HepG2 (cell line): ENCODE measurements around the gene CMTM5. TPM values are rescaled to one million over a fixed set of nuclear protein-coding genes. Genes with fewer than 3 reads are reported as not detected.

Experiments used
- ATAC-seq: fragments of 200-7000 bp; cut with Tn5 transposase; 3 replicates; pipeline ENCODE4 v1.9.1; 2020; ENCODE audit warnings: mild to moderate bottlenecking, moderate library complexity
- BruUV-seq: library from RNA; stranded (reverse); fragments of 400-500 nt; replicated peaks from 2 replicates; lab custom pipeline; 2021; lab: Mats Ljungman, UMichigan
- CTCF ChIA-PET: fragments of 300-600 bp; formaldehyde crosslinking; extraction: SDS; loops from one replicate; lab custom pipeline; 2021; ENCODE audit warnings: low total read pairs, inconsistent platforms, low intra/inter-chr PET ratio; lab: Yijun Ruan, JAX
- POLR2A ChIA-PET: fragments of 350-600 bp; sonication (Branson Sonifier 250); formaldehyde crosslinking; loops from one replicate; lab custom pipeline; 2020; ENCODE audit warnings: antibody characterized with exemption, inconsistent platforms; lab: Yijun Ruan, JAX
- DNase-seq: peaks from one replicate; pipeline ENCODE4 v3.0.0-alpha.2; 2015; ENCODE audit warnings: low spot score
- FAIRE-seq: peaks from 3 replicates; lab custom pipeline; 2011; peaks lifted over from hg19 to GRCh38; lab: Jason Lieb, UNC
- H2AFZ ChIP-seq: one replicate; pipeline ENCODE4 v1.6.1; 2011; ENCODE audit warnings: low read length, inconsistent platforms
- H3K27ac ChIP-seq: fragments of 300-600 bp; 3 replicates; pipeline ENCODE4 v1.8.0; 2011; ENCODE audit warnings: mixed run types, mild to moderate bottlenecking, mixed read lengths, low read length, inconsistent platforms; ENCODE audit not compliant: insufficient read depth; ENCODE audit errors: extremely low read length
- H3K27me3 ChIP-seq, 2 experiments: fragments of 200-600 bp in 1 of 2; 2 replicates in 1 of 2; 3 replicates in 1 of 2; pipeline versions ENCODE4 v1.6.0 to v1.8.0; 2011; ENCODE audit warnings: low read length in 2 of 2, mild to moderate bottlenecking in 2 of 2, moderate library complexity in 2 of 2, inconsistent platforms in 1 of 2; ENCODE audit not compliant: insufficient read depth in 2 of 2, control insufficient read depth in 1 of 2
- H3K36me3 ChIP-seq, 2 experiments: fragments of 200-600 bp in 1 of 2; replicated peaks in 1 of 2; 2 replicates in 1 of 2; 3 replicates in 1 of 2; pipeline versions ENCODE4 v1.5.1 to v1.8.0; 2011; ENCODE audit warnings: low read length in 2 of 2, inconsistent platforms in 1 of 2; ENCODE audit not compliant: insufficient read depth in 2 of 2, control insufficient read depth in 1 of 2
- H3K4me1 ChIP-seq: 2 replicates; pipeline ENCODE4 v1.5.1; 2012; ENCODE audit warnings: low read length, inconsistent platforms; ENCODE audit not compliant: insufficient read depth
- H3K4me2 ChIP-seq: 2 replicates; pipeline ENCODE4 v1.6.0; 2011; ENCODE audit warnings: low read depth, low read length, inconsistent platforms
- H3K4me3 ChIP-seq, 3 experiments: fragments of 200-600 bp in 1 of 3; sonication (generic), shearing (Covaris generic) in 1 of 3; replicated peaks in 1 of 3; 2 replicates each; pipeline ENCODE4 v1.5.1; 2011 to 2016; ENCODE audit warnings: low read length in 3 of 3, inconsistent platforms in 2 of 3, low read depth in 2 of 3, mild to moderate bottlenecking in 2 of 3, control low read depth in 1 of 3, mixed read lengths in 1 of 3; ENCODE audit not compliant: insufficient read depth in 1 of 3
- H3K79me2 ChIP-seq: one replicate; pipeline ENCODE4 v1.6.1; 2011; ENCODE audit warnings: low read length, inconsistent platforms; ENCODE audit not compliant: insufficient read depth
- H3K9ac ChIP-seq: 2 replicates; pipeline ENCODE4 v1.6.0; 2011; ENCODE audit warnings: mild to moderate bottlenecking, low read depth, low read length, inconsistent platforms; ENCODE audit not compliant: insufficient read depth
- H3K9me3 ChIP-seq: 2 replicates; pipeline ENCODE4 v1.5.1; 2012; ENCODE audit warnings: mild to moderate bottlenecking, low read length
- H4K20me1 ChIP-seq: 2 replicates; pipeline ENCODE4 v1.6.0; 2011; ENCODE audit warnings: inconsistent platforms, mild to moderate bottlenecking, low read length, moderate library complexity; ENCODE audit not compliant: insufficient read depth
- ARNT2 ChIP-seq: sonication (generic); formaldehyde crosslinking; IDR thresholded peaks from 2 replicates; pipeline ENCODE4 v1.8.0; 2022; ENCODE audit warnings: mild to moderate bottlenecking, low read depth, missing genetic modification reagents, moderate library complexity
- CENPT ChIP-seq: sonication (generic); formaldehyde crosslinking; IDR thresholded peaks from 2 replicates; pipeline ENCODE4 v1.8.0; 2022; ENCODE audit warnings: low read depth, mild to moderate bottlenecking, moderate library complexity, missing genetic modification reagents
- E2F2 ChIP-seq: sonication (generic); formaldehyde crosslinking; IDR thresholded peaks from 2 replicates; pipeline ENCODE4 v1.4.0; 2020; ENCODE audit warnings: missing genetic modification reagents, borderline replicate concordance
- KAT2B ChIP-seq: fragments of 150-350 bp; IDR thresholded peaks from 2 replicates; pipeline ENCODE4 v1.6.1; 2014; ENCODE audit warnings: low read depth, low read length, borderline replicate concordance
- KDM4B ChIP-seq: sonication (generic); formaldehyde crosslinking; IDR thresholded peaks from 2 replicates; pipeline ENCODE4 v1.4.0; 2020; ENCODE audit warnings: missing genetic modification reagents
- MED1 ChIP-seq: sonication (generic); formaldehyde crosslinking; IDR thresholded peaks from 2 replicates; pipeline ENCODE4 v1.4.0; 2020; ENCODE audit warnings: missing genetic modification reagents
- MTF1 ChIP-seq: sonication (generic); formaldehyde crosslinking; IDR thresholded peaks from 2 replicates; pipeline ENCODE4 v1.5.0; 2020; ENCODE audit warnings: missing genetic modification reagents
- PBX2 ChIP-seq: IDR thresholded peaks from 2 replicates; pipeline ENCODE4 v1.6.1; 2016; ENCODE audit warnings: control low read depth
- SIX4 ChIP-seq: sonication (generic); formaldehyde crosslinking; IDR thresholded peaks from 2 replicates; pipeline ENCODE4 v1.4.0; 2020; ENCODE audit warnings: missing genetic modification reagents
- SOX13 ChIP-seq, 3 experiments: fragments of 450-650 bp in 1 of 3; sonication (generic) in 1 of 3; formaldehyde crosslinking in 1 of 3; IDR thresholded peaks in 2 of 3; conservative IDR thresholded peaks in 1 of 3; 2 replicates each; pipeline versions ENCODE4 v1.5.0 to v1.6.1; 2016 to 2020; ENCODE audit warnings: antibody characterized with exemption in 1 of 3, mild to moderate bottlenecking in 1 of 3, missing compliant biosample characterization in 1 of 3, missing genetic modification reagents in 1 of 3, moderate library complexity in 1 of 3
- TOE1 ChIP-seq: sonication (generic); formaldehyde crosslinking; IDR thresholded peaks from 2 replicates; pipeline ENCODE4 v1.4.0; 2020; ENCODE audit warnings: mild to moderate bottlenecking, missing genetic modification reagents
- YEATS2 ChIP-seq: sonication (generic); formaldehyde crosslinking; IDR thresholded peaks from 2 replicates; pipeline ENCODE4 v1.4.0; 2020; ENCODE audit warnings: missing genetic modification reagents, borderline replicate concordance
- ZFYVE20 ChIP-seq: sonication (generic); formaldehyde crosslinking; IDR thresholded peaks from 2 replicates; pipeline ENCODE4 v1.8.0; 2023; ENCODE audit warnings: low read depth, mild to moderate bottlenecking, moderate library complexity, missing genetic modification reagents, borderline replicate concordance
- ZNF10 ChIP-seq: sonication (generic); formaldehyde crosslinking; IDR thresholded peaks from 2 replicates; pipeline ENCODE4 v1.4.0; 2020; ENCODE audit warnings: mild to moderate bottlenecking, low read depth, missing genetic modification reagents, borderline replicate concordance
- ZNF44 ChIP-seq: sonication (generic); formaldehyde crosslinking; IDR thresholded peaks from 2 replicates; pipeline ENCODE4 v1.5.1; 2020; ENCODE audit warnings: mild to moderate bottlenecking, missing genetic modification reagents
- ZNF501 ChIP-seq: sonication (generic); formaldehyde crosslinking; IDR thresholded peaks from 2 replicates; pipeline ENCODE4 v1.5.1; 2020; ENCODE audit warnings: mild to moderate bottlenecking, moderate library complexity, missing genetic modification reagents
- ZNF543 ChIP-seq: sonication (generic); formaldehyde crosslinking; IDR thresholded peaks from 2 replicates; pipeline ENCODE4 v1.4.0; 2020; ENCODE audit warnings: mild to moderate bottlenecking, missing genetic modification reagents
- ZNF772 ChIP-seq: sonication (generic); formaldehyde crosslinking; IDR thresholded peaks from 2 replicates; pipeline ENCODE4 v1.5.0; 2020; ENCODE audit warnings: mild to moderate bottlenecking, missing genetic modification reagents
- WGBS: methylation state at CpG from one replicate; pipeline ENCODE4 v1.1.6; 2017; ENCODE audit warnings: low lambda C conversion rate; 5-methylcytosine and 5-hydroxymethylcytosine counted together
- in situ Hi-C: cut with HindIII; loops from 2 replicates; pipeline ENCODE4 v1.10.0; 2017; ENCODE audit warnings: low pct_unique_long_range_greater_than_20kb; ENCODE audit not compliant: extremely low pct_ligation_motif_present
- intact Hi-C: fragments of 100-400 bp; cut with micrococcal nuclease; formaldehyde crosslinking; loops from one replicate; pipeline ENCODE4 v1.10.0; 2022; ENCODE audit not compliant: unreplicated experiment
- polyA plus RNA-seq, 8 experiments: library from polyadenylated mRNA; depleted of rRNA in 3 of 8; stranded (reverse) in 7 of 8; unstranded in 1 of 8; fragments of >200 nt; fragmentation: Illumina TruSeq in 4 of 8; extraction: Trizol in 4 of 8; gene quantifications; 2 replicates each; pipeline versions ENCODE4 v1.2.1 to v1.2.3, GENCODE V29; 2011 to 2016; ENCODE audit warnings: low read depth in 4 of 8, missing spikeins in 1 of 8, mixed read lengths in 1 of 8; ENCODE audit not compliant: insufficient read depth in 1 of 8
- total RNA-seq, 5 experiments: library from RNA; depleted of rRNA; stranded (reverse); fragments of >200 nt; fragmentation: Illumina TruSeq; extraction: Trizol; gene quantifications; 2 replicates each; pipeline ENCODE4 v1.2.3, GENCODE V29; 2016; ENCODE audit warnings: low read depth in 1 of 5

The CMTM5 gene
- total and polyA plus RNA-seq, 2 of the 13 experiments (the other 11 are each of a cell fraction or from before 2014, with no cell fraction given) = not detected

- POLR2A ChIA-PET = no interaction called here
- no peak overlapping the region for H3K27ac ChIP-seq
- BruUV-seq = no TSS peak
- no peaks in the 10 kb centered on the region for H3K4me1 ChIP-seq
- CTCF ChIA-PET = no interaction called here
- FAIRE-seq = no peak
- WGBS = 32% methylated on average over 34 of the region's 34 CpGs
- H3K79me2 ChIP-seq = no peaks in the 10 kb centered on the region
- H3K4me3 ChIP-seq = no peak overlapping the region
- in situ Hi-C loops (no loop called here), intact Hi-C loops (no loop called here)
- H2AFZ ChIP-seq = no peak overlapping the region
- H4K20me1 ChIP-seq = no peaks in the 10 kb centered on the region
- ATAC-seq = peak; percentile 5
- H3K9ac ChIP-seq = no peak overlapping the region
- no peaks in the 10 kb centered on the region for H3K36me3 ChIP-seq
- no peaks in the 10 kb centered on the region for H3K9me3 ChIP-seq
- no peak overlapping the region for H3K4me2 ChIP-seq
- no peak for DNase-seq
- peaks cover 38 to 94% of the 10 kb centered on the region in 2 experiments for H3K27me3 ChIP-seq
- TF ChIP-seq MTF1 (CRISPR knock-in tag) (no peak), ZNF10 (CRISPR knock-in tag) (no peak), KDM4B (CRISPR knock-in tag) (no peak), YEATS2 (no peak), KAT2B (no peak), MED1 (no peak), SOX13 (IDR thresholded peaks at IDR 0.05) (no peak), SOX13 (CRISPR knock-in tag; conservative IDR thresholded peaks at IDR 0.05 in 1 of 2, IDR thresholded peaks at IDR 0.05 in 1 of 2) (no peak), SIX4 (CRISPR knock-in tag) (no peak), ZFYVE20 (CRISPR knock-in tag) (no peak), TOE1 (CRISPR knock-in tag) (no peak), ZNF44 (CRISPR knock-in tag) (no peak), CENPT (CRISPR knock-in tag) (no peak), ZNF501 (CRISPR knock-in tag) (no peak), ZNF543 (CRISPR knock-in tag) (no peak), ARNT2 (CRISPR knock-in tag) (no peak), PBX2 (CRISPR knock-in tag) (no peak), E2F2 (CRISPR knock-in tag) (no peak), ZNF772 (CRISPR knock-in tag) (no peak)
- TF ChIP-seq, all 625 proteins: peak for 0
Measured at GRCh38 chr14:23366426-23366921, 10.4 kb upstream of the CMTM5 start.
